Stimulated activated CD4-positive, alpha-beta T cell treated with anti-CD3 and anti-CD28 coated beads, Interleukin-15, amount 100 ng/mL, for 1 hour (primary cell): ENCODE results near the gene IL22RA1.
A peak's percentile ranks its signal among the peaks of the same experiment; 100 is the strongest.

ENCODE experiments used
- DNase-seq, 2 donors: peaks; one replicate each; pipeline ENCODE4 v3.0.0-alpha.2; 2020; ENCODE audit warnings: low read depth in 1 of 2, low spot score in 1 of 2

IL22RA1 gene

GRCh38 chr1:24117132-24117531 lies 25.8 kb downstream of the IL22RA1 start:
- DNase-seq: no peak

DNA sequence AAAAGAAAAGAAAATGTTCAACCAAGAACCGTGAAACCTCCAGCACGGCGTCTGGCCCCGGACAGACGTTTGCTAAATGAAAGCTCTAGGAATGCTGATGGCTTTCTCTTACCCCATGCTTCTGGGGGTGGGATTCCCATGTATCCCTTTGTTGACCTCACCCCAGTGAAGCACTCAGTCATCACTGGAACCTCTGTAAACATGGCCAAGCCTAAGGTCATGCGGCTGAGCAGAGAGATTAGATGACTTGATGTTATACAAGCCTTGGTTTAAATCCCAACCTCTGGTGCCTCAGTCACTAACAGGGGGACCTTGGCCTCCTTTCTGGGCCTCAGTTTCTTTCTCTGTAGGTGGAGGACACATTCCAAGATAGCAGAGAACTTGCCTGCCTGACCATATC lies 28.2 kb downstream of the IL22RA1 start:
- DNase-seq: no peak

GRCh38 chr1:24113641-24114033 lies 29.3 kb downstream of the IL22RA1 start:
- no peak for DNase-seq

GRCh38 chr1:24111996-24112779 lies 30.8 kb downstream of the IL22RA1 start, which contains the start of gene MYOM3:
MYOM3 (minus strand) TSS chr1:24112135; CDS start chr1:24108636, 3,499 bp downstream.
- peak in 1 of 2 donors; percentile 7 for DNase-seq

DNA sequence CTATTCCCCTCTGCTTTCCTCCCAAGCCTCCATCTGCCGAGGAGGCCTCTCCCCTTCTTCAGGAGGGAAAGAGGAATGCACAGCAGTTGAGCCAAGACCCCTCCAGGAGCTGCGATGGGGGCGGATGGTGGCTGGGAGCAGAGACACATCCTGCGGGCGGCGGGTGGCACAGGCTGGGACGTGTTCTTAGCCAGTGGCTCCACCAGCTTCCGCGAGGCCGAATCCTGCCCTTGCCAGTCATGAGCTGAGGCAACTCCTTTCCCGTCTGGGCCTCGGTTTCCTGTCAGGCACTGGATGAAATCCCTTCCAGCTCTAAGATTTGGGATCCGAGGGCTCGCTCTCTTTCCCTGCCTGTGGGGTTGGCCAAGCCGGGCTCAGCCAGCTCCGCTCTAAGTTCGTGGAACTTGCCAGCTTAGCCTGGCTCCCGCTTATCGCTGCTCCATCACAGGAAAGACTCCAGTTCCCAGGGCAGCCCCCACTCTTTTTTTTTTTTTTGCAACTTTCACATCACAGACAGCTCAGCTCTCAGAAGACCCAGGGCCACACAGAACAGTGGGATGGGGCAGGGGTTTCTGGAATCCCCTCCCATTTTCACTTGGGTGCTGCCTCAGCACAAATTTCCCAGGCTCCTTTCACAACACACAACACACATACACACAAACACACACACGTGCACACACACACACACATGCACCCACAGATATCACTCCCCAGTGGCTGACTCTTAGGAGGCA lies 31.5 kb downstream of the IL22RA1 start:
- no peak for DNase-seq

GRCh38 chr1:24110642-24111261 lies 32.2 kb downstream of the IL22RA1 start:
- DNase-seq: no peak

GRCh38 chr1:24109686-24110475 lies 33.1 kb downstream of the IL22RA1 start:
- DNase-seq: no peak

GRCh38 chr1:24109166-24109483 lies 33.8 kb downstream of the IL22RA1 start:
- DNase-seq: no peak

DNA sequence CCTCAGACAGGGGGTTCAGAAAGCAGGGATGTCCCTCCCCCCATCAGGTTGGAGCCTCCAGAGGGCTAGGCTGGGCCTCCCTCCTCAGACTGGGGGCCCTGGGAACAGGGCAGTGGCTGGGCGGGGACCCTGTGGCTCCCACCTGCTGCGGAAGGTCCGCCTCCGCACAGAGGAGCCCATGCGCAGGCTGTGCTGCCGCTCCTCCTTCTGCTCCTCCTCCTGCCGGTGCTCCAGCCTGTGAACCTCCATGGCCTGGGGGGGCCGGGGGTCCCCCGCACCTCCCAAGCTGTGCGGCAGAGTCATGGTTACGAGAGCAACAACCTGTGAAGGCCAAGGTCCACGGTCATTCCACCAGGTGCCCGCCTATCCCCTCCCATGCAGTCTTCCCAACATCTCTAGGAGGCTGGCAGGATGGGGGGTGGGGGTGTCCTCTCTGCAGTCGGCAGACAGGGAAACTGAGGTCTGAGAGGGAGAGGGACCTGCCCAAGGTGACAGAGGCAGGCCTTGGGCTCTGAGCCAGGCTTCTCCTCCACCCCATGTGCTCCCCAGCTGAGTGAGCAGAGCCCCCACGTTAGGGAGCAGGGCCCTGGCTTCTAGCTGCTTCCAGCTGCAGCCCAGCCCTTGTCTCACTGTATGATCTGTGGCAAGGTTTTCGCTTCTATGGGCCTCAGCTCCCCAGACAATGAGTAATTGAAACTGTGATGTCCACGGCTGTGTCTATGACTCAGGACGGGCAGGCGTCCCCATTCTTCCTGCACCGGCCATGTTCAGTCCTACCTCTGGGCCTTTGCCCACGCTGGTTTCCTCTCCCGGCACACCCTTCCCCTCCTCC lies 34.4 kb downstream of the IL22RA1 start:
- DNase-seq: no peak

- DNase-seq: no peak
Observed at GRCh38 chr1:24107462-24108138, 35.3 kb downstream of the IL22RA1 start.

DNA sequence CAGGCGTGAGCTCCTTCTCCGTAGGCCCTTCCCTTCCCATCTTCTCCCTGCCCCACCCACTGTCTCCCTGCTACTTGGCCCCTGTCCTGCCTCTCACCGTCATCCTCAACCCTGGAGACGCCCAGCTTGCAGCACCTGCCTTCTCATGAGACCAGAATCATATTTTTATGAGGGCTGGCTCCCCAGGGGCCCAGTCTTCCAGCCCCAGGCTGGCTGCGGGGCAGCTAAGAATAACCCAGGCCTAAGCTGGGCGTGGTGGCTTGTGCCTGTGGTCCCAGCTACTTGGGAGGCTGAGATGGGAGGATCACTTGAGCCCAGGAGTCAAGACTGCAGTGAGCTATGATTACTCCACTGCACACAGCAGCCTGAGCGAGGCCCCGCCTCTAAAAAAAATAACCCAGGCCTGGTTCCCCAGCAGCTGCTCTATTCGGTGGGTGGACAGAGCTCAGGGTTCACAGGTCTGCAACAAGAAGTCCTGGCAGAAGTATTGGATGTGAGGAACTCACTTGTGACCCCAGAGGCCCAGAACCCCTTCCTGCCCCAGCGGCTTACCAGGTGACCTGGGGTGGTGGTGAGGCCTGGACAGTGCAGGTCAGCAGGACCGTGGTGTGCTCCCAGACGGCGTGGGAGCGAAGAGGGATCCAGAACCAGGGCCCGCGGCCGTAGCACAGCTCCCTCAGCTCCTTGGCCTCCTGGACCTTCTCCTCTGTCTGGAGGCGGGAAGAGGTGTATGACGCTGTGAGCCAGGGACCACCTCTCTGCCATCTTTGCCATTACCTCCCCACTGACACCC lies 37.4 kb downstream of the IL22RA1 start:
- no peak for DNase-seq

DNA sequence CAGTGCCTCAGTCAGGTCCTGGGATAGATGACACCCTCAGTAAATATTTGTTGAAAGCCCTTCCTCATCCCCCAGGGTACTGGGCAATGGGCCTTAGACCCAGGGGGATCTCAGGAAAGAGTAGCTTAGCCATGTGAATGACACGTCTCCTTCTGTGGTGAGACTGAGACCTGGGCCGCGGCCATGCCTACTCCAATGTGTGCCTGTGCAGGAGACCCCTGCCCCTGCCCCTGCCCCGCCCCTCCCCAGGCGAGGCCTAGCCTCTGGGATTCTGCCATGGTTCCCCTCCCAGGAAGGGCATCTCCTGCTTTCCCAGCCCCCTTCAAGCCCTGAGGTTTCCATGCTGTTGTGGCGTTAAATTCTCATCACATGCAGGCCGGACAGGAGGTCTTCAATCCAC lies 38.1 kb downstream of the IL22RA1 start:
- DNase-seq: no peak

GRCh38 chr1:24103879-24104278 lies 39.1 kb downstream of the IL22RA1 start:
- no peak for DNase-seq

- no peak for DNase-seq
Observed at GRCh38 chr1:24103408-24103807, 39.5 kb downstream of the IL22RA1 start.

DNA sequence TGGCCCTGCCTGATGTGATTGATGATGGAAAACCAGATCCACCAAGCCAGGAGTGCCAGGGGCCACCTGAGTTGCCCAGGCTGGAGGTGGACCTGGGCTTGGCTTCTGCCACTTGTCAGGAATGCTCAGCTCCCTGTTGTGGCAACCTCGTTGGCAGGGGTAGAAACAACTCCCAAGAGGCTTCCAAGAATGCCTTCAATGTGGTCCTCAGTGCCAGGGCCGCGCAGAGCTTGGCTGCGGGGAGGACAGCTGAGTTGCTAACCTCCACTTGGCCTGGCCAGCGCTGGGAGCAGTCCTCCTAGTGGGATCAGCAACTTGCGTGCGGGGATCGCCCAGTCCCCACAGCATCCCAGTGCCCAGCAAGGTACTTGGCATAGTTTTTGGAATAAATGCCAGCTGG lies 40.0 kb downstream of the IL22RA1 start:
- no peak for DNase-seq

DNA sequence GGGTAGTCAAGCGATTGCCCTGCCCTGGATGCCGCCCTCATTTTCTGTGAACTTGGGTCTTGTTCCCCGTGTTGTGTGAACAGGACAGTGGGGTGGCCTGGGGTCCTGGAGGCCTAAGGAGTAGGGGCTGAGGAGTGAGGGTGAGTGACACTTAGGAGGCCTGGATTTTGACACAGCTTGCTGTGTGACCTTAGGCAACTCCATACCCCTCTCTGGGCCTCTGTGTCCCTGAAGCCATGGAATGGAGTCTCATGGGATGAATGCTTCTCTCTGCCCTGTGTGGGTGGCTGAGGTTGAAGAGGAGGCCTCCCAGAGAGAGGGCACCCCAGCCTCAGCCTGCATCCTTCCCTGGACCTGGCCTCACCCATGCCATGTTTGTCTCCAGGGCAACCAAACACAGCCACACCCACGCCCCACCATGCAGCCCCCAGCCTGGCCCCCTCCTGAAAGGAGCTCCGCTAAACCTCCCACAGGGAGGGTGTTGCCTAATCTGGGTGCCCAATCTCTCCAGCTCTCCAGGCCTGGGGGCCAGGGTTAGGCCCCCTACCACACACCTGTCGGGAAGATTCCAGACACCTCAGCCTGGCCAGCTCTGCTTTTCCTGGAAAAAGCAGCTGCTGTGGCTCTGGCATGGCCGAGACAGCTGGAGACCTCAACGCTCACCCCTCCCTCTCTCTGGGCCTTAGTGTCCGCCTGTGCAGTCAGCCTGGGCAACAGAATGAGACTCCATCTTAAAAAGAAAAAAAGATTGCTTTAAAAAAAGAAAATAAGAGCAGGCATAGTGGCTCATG lies 40.9 kb downstream of the IL22RA1 start:
- no peak for DNase-seq

GRCh38 chr1:24100945-24101737 lies 41.8 kb downstream of the IL22RA1 start:
- DNase-seq: no peak
